SK-N-SH treated with all-trans-retinoic acid at 6 μM for 48 hours (cell line): ENCODE measurements around the gene SMIM24.

Experiments
- ATAC-seq: fragments of 200-7000 bp; cut with Tn5 transposase; 3 replicates; pipeline ENCODE4 v1.9.1; 2020; ENCODE audit warnings: mild to moderate bottlenecking, moderate library complexity
- ARNTL ChIP-seq: fragments of 450-650 bp; formaldehyde crosslinking; IDR thresholded peaks from 2 replicates; pipeline ENCODE4 v1.5.0; 2020; ENCODE audit warnings: low read depth, mild to moderate bottlenecking, moderate library complexity, borderline replicate concordance
- BACH2 ChIP-seq: fragments of 250-450 bp; sonication (Bioruptor Pico); IDR thresholded peaks from 2 replicates; pipeline ENCODE4 v1.9.0; 2021; ENCODE audit warnings: mild to moderate bottlenecking, borderline replicate concordance
- CSDC2 ChIP-seq: fragments of 250-450 bp; sonication (Bioruptor Pico); IDR thresholded peaks from 2 replicates; pipeline ENCODE4 v1.5.0; 2020; ENCODE audit warnings: mild to moderate bottlenecking, moderate library complexity
- GLIS3 ChIP-seq: fragments of 250-450 bp; sonication (Bioruptor Pico); IDR thresholded peaks from 2 replicates; pipeline ENCODE4 v1.5.0; 2020; ENCODE audit warnings: mild to moderate bottlenecking, moderate library complexity
- ISL1 ChIP-seq: fragments of 250-450 bp; sonication (Bioruptor Pico); IDR thresholded peaks from 2 replicates; pipeline ENCODE4 v2.1.2; 2022; ENCODE audit warnings: mild to moderate bottlenecking, moderate library complexity
- OSR1 ChIP-seq: fragments of 250-450 bp; sonication (Bioruptor Pico); IDR thresholded peaks from 2 replicates; pipeline ENCODE4 v1.8.0; 2022; ENCODE audit warnings: moderate library complexity, mild to moderate bottlenecking, inconsistent platforms
- PPARA ChIP-seq: fragments of 250-450 bp; sonication (Bioruptor Pico); IDR thresholded peaks from 2 replicates; pipeline ENCODE4 v1.5.0; 2020; ENCODE audit warnings: mild to moderate bottlenecking, borderline replicate concordance
- RARB ChIP-seq: fragments of 250-450 bp; sonication (Bioruptor Pico); IDR thresholded peaks from 2 replicates; pipeline ENCODE4 v1.8.0; 2021; ENCODE audit warnings: mild to moderate bottlenecking, moderate library complexity
- TCF4 ChIP-seq: fragments of 250-450 bp; sonication (Bioruptor Pico); IDR thresholded peaks from 2 replicates; pipeline ENCODE4 v1.8.0; 2021; ENCODE audit warnings: mild to moderate bottlenecking, moderate library complexity, borderline replicate concordance
- TOX ChIP-seq: fragments of 250-450 bp; sonication (Bioruptor Pico); IDR thresholded peaks from 2 replicates; pipeline ENCODE4 v1.8.0; 2021; ENCODE audit warnings: mild to moderate bottlenecking, moderate library complexity, borderline replicate concordance
- ZC3H10 ChIP-seq: fragments of 250-450 bp; sonication (Bioruptor Pico); IDR thresholded peaks from 2 replicates; pipeline ENCODE4 v1.5.1; 2021; ENCODE audit warnings: mild to moderate bottlenecking, moderate library complexity
- ZFP3 ChIP-seq: fragments of 250-450 bp; sonication (Bioruptor Pico); IDR thresholded peaks from 2 replicates; pipeline ENCODE4 v1.5.0; 2020; ENCODE audit warnings: mild to moderate bottlenecking, moderate library complexity
- ZNF565 ChIP-seq: fragments of 450-650 bp; formaldehyde crosslinking; conservative IDR thresholded peaks from 2 replicates; pipeline ENCODE4 v1.5.0; 2020; ENCODE audit warnings: low read depth, mild to moderate bottlenecking, moderate library complexity
- ZNF70 ChIP-seq: fragments of 450-650 bp; formaldehyde crosslinking; IDR thresholded peaks from 2 replicates; pipeline ENCODE4 v1.5.0; 2020; ENCODE audit warnings: mild to moderate bottlenecking, moderate library complexity
- ZNF8 ChIP-seq: fragments of 450-650 bp; formaldehyde crosslinking; IDR thresholded peaks from 2 replicates; pipeline ENCODE4 v1.5.0; 2020; ENCODE audit warnings: mild to moderate bottlenecking, moderate library complexity
- TF ChIP-seq, protein P1 (sequence below): fragments of 250-450 bp; sonication (Bioruptor Pico); IDR thresholded peaks from 2 replicates; pipeline ENCODE4 v1.8.0; 2021; ENCODE audit warnings: low read depth, mild to moderate bottlenecking, moderate library complexity, borderline replicate concordance
- TF ChIP-seq, protein P2 (sequence below): fragments of 250-450 bp; sonication (Bioruptor Pico); IDR thresholded peaks from 2 replicates; pipeline ENCODE4 v1.5.0; 2020; ENCODE audit warnings: mild to moderate bottlenecking, moderate library complexity
- TF ChIP-seq, protein P3 (sequence below): fragments of 250-450 bp; sonication (Bioruptor Pico); IDR thresholded peaks from 2 replicates; pipeline ENCODE4 v1.5.1; 2020; ENCODE audit warnings: low read depth, mild to moderate bottlenecking, moderate library complexity
- TF ChIP-seq, protein P4 (sequence below): fragments of 250-450 bp; sonication (Bioruptor Pico); IDR thresholded peaks from 2 replicates; pipeline ENCODE4 v1.5.1; 2021; ENCODE audit warnings: mild to moderate bottlenecking, moderate library complexity

The SMIM24 gene

DNA sequence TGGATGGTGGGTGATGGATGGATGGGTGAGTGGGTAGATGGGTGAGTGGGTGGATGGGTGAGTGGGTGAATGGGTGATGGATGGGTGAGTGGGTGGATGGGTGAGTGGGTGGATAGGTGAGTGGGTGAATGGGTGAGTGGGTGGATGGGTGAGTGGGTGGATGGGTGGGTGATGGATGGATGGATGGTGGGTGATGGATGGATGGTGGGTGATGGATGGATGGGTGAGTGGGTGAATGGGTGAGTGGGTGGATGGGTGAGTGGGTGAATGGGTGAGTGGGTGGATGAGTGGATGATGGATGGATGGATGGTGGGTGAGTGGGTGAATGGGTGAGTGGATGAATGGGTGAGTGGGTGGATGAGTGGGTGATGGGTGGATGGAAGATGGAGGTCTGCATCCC lies 2.8 kb downstream of the SMIM24 start:
- no peak for ATAC-seq
- TF ChIP-seq ZFP3 (CRISPR knock-in tag) (no peak), GLIS3 (CRISPR knock-in tag) (no peak), RARB (CRISPR knock-in tag) (no peak), PPARA (CRISPR knock-in tag) (no peak), CSDC2 (CRISPR knock-in tag) (no peak), ARNTL (no peak), ZC3H10 (CRISPR knock-in tag) (no peak), OSR1 (CRISPR knock-in tag) (no peak)
- TF ChIP-seq, protein P1, sequence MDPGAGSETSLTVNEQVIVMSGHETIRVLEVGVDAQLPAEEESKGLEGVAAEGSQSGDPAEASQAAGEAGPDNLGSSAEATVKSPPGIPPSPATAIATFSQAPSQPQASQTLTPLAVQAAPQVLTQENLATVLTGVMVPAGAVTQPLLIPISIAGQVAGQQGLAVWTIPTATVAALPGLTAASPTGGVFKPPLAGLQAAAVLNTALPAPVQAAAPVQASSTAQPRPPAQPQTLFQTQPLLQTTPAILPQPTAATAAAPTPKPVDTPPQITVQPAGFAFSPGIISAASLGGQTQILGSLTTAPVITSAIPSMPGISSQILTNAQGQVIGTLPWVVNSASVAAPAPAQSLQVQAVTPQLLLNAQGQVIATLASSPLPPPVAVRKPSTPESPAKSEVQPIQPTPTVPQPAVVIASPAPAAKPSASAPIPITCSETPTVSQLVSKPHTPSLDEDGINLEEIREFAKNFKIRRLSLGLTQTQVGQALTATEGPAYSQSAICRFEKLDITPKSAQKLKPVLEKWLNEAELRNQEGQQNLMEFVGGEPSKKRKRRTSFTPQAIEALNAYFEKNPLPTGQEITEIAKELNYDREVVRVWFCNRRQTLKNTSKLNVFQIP: no peak
- TF ChIP-seq, protein P2, sequence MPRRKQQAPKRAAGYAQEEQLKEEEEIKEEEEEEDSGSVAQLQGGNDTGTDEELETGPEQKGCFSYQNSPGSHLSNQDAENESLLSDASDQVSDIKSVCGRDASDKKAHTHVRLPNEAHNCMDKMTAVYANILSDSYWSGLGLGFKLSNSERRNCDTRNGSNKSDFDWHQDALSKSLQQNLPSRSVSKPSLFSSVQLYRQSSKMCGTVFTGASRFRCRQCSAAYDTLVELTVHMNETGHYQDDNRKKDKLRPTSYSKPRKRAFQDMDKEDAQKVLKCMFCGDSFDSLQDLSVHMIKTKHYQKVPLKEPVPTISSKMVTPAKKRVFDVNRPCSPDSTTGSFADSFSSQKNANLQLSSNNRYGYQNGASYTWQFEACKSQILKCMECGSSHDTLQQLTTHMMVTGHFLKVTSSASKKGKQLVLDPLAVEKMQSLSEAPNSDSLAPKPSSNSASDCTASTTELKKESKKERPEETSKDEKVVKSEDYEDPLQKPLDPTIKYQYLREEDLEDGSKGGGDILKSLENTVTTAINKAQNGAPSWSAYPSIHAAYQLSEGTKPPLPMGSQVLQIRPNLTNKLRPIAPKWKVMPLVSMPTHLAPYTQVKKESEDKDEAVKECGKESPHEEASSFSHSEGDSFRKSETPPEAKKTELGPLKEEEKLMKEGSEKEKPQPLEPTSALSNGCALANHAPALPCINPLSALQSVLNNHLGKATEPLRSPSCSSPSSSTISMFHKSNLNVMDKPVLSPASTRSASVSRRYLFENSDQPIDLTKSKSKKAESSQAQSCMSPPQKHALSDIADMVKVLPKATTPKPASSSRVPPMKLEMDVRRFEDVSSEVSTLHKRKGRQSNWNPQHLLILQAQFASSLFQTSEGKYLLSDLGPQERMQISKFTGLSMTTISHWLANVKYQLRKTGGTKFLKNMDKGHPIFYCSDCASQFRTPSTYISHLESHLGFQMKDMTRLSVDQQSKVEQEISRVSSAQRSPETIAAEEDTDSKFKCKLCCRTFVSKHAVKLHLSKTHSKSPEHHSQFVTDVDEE: no peak
- TF ChIP-seq, protein P3, sequence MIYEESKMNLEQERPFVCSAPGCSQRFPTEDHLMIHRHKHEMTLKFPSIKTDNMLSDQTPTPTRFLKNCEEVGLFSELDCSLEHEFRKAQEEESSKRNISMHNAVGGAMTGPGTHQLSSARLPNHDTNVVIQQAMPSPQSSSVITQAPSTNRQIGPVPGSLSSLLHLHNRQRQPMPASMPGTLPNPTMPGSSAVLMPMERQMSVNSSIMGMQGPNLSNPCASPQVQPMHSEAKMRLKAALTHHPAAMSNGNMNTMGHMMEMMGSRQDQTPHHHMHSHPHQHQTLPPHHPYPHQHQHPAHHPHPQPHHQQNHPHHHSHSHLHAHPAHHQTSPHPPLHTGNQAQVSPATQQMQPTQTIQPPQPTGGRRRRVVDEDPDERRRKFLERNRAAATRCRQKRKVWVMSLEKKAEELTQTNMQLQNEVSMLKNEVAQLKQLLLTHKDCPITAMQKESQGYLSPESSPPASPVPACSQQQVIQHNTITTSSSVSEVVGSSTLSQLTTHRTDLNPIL (CRISPR knock-in tag): no peak
- TF ChIP-seq, all 23 proteins: peak for 0

DNA sequence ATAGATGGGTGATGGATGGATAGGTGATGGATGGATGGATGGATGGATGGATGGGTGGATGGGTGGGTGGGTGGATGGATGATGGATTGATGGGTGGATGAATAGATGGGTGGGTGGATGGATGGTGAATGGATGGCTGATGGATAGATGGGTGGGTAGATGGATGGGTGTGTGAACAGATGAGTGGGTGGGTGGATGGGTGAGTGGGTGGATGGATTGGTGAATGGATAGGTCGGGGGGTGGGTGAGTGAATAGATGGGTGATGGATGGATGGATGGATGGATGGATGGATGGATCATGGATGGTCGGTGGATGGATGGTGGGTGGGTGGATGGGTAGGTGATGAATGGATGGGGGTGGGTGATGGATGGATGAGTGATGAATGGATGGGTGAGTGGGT lies 3.5 kb downstream of the SMIM24 start:
- TF ChIP-seq, protein P4, sequence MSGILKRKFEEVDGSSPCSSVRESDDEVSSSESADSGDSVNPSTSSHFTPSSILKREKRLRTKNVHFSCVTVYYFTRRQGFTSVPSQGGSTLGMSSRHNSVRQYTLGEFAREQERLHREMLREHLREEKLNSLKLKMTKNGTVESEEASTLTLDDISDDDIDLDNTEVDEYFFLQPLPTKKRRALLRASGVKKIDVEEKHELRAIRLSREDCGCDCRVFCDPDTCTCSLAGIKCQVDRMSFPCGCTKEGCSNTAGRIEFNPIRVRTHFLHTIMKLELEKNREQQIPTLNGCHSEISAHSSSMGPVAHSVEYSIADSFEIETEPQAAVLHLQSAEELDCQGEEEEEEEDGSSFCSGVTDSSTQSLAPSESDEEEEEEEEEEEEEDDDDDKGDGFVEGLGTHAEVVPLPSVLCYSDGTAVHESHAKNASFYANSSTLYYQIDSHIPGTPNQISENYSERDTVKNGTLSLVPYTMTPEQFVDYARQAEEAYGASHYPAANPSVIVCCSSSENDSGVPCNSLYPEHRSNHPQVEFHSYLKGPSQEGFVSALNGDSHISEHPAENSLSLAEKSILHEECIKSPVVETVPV (CRISPR knock-in tag): no peak
- TF ChIP-seq ZNF565 (CRISPR knock-in tag) (no peak), PPARA (CRISPR knock-in tag) (no peak), ARNTL (no peak), BACH2 (CRISPR knock-in tag) (no peak), ISL1 (no peak), RARB (CRISPR knock-in tag) (no peak), ZNF70 (CRISPR knock-in tag) (no peak), GLIS3 (CRISPR knock-in tag) (no peak), TOX (CRISPR knock-in tag) (no peak), ZNF8 (CRISPR knock-in tag) (no peak), CSDC2 (CRISPR knock-in tag) (no peak), TCF4 (CRISPR knock-in tag) (no peak), OSR1 (CRISPR knock-in tag) (no peak), ZFP3 (CRISPR knock-in tag) (no peak)
- TF ChIP-seq, protein P2: no peak
- TF ChIP-seq, protein P3 (CRISPR knock-in tag): no peak
- TF ChIP-seq, protein P1: no peak
- no peak for ATAC-seq
